ENCODE data around the gene FOXF2. TPM values are rescaled to one million over a fixed set of nuclear protein-coding genes. Genes with fewer than 3 reads are reported as not detected.

Gene FOXF2
- total and polyA plus RNA-seq, 2 donors (not counting 3 experiments of a cell fraction or from before 2014, with no cell fraction given) = not detected

- Histone ChIP-seq H3K9me1 (replicated peaks; ENCODE audit: control insufficient read depth, extremely low read depth, insufficient read depth, low read length) (no peaks in the 10 kb centered on the region), H3K79me2 (ENCODE audit: control insufficient read depth, insufficient read depth, low read length) (no peaks in the 10 kb centered on the region), H3K4me2 (ENCODE audit: insufficient read depth, low read length) (no peak overlapping the region), H3K4me3 (replicated peaks in 1 of 3; ENCODE audit: insufficient read depth in 1 of 3, low read depth in 1 of 3, low read length in 3 of 3) (no peak overlapping the region), H3K9ac (replicated peaks; ENCODE audit: extremely low read depth, insufficient read depth, low read length) (no peak overlapping the region), H3K27me3 (ENCODE audit: control insufficient read depth in 2 of 2, insufficient read depth in 2 of 2, low read length in 2 of 2) (peaks cover 75 to 90% of the 10 kb centered on the region in 2 experiments), H2AFZ (ENCODE audit: low read depth, low read length) (no peak overlapping the region), H3K9me3 (replicated peaks; ENCODE audit: control insufficient read depth, insufficient read depth, low read length) (no peaks in the 10 kb centered on the region), H3K27ac (ENCODE audit: insufficient read depth, low read depth, low read length) (no peak overlapping the region), H4K20me1 (replicated peaks; ENCODE audit: control insufficient read depth, extremely low read depth, insufficient read depth, low read length) (no peaks in the 10 kb centered on the region), H3K4me1 (ENCODE audit: control insufficient read depth, extremely low read depth, insufficient read depth, low read length) (no peaks in the 10 kb centered on the region), H3K36me3 (ENCODE audit: control insufficient read depth in 2 of 2, extremely low read depth in 1 of 2, insufficient read depth in 2 of 2, low read length in 2 of 2) (no peaks in the 10 kb centered on the region)
- POLR2A ChIA-PET = no interaction called here
- DNase-seq (ENCODE audit: low read depth, low spot score) = no peak
- no peak for FAIRE-seq
- dilution Hi-C loops (cut with MboI; ENCODE audit: extremely low pct_ligation_motif_present, low sequenced_read_pairs) (no loop called here), intact Hi-C loops (cut with micrococcal nuclease) (no loop called here)
- CTCF ChIA-PET = interaction anchor here (0.7 to 5.3 kb wide), 3 partner anchors 657 to 821 kb away, joined by 3 to 58 read pairs (median 14); no protein-coding TSS in a partner anchor
- BruUV-seq (replicated peaks) = no TSS peak
- TF ChIP-seq FOS (IDR thresholded peaks at IDR 0.05; ENCODE audit: borderline replicate concordance, insufficient read depth, low read length) (no peak), EZH2 (IDR thresholded peaks at IDR 0.05; ENCODE audit: borderline replicate concordance, low read depth, low read length, severe bottlenecking) (peak; percentile 64)
Measured at GRCh38 chr6:1379017-1379787, 10.2 kb upstream of the FOXF2 start.

- CTCF ChIA-PET = interaction anchor here (0.7 to 5.3 kb wide), 3 partner anchors 658 to 822 kb away, joined by 3 to 58 read pairs (median 14); no protein-coding TSS in a partner anchor
Measured at GRCh38 chr6:1379788-1380147, 9.6 kb upstream of the FOXF2 start.

More at GRCh38 chr6:1379788-1380147, 9.6 kb upstream of the FOXF2 start:
- H2AFZ ChIP-seq (ENCODE audit: low read depth, low read length) = no peak overlapping the region
- POLR2A ChIA-PET = no interaction called here
- no peaks in the 10 kb centered on the region for H3K36me3 ChIP-seq (ENCODE audit: control insufficient read depth in 2 of 2, extremely low read depth in 1 of 2, insufficient read depth in 2 of 2, low read length in 2 of 2)
- no peaks in the 10 kb centered on the region for H3K4me1 ChIP-seq (ENCODE audit: control insufficient read depth, extremely low read depth, insufficient read depth, low read length)
- no peak overlapping the region for H3K27ac ChIP-seq (ENCODE audit: insufficient read depth, low read depth, low read length)
- no peaks in the 10 kb centered on the region for H3K9me3 ChIP-seq (replicated peaks; ENCODE audit: control insufficient read depth, insufficient read depth, low read length)
- dilution Hi-C loops (cut with MboI; ENCODE audit: extremely low pct_ligation_motif_present, low sequenced_read_pairs) = no loop called here
- H3K9ac ChIP-seq (replicated peaks; ENCODE audit: extremely low read depth, insufficient read depth, low read length) = no peak overlapping the region
- no peaks in the 10 kb centered on the region for H4K20me1 ChIP-seq (replicated peaks; ENCODE audit: control insufficient read depth, extremely low read depth, insufficient read depth, low read length)
- TF ChIP-seq EZH2 (IDR thresholded peaks at IDR 0.05; ENCODE audit: borderline replicate concordance, low read depth, low read length, severe bottlenecking) = no peak
- no peak for TF ChIP-seq MYC (IDR thresholded peaks at IDR 0.05; ENCODE audit: low read depth, low read length)
- no peak for TF ChIP-seq GATA2 (IDR thresholded peaks at IDR 0.05; ENCODE audit: insufficient read depth, insufficient read length, low read depth, low read length)
- TF ChIP-seq FOS (IDR thresholded peaks at IDR 0.05; ENCODE audit: borderline replicate concordance, insufficient read depth, low read length) = no peak
- TF ChIP-seq POLR2AphosphoS5 (IDR thresholded peaks at IDR 0.05; ENCODE audit: insufficient read depth, low read depth, low read length) = no peak
- no peak for TF ChIP-seq MAX (IDR thresholded peaks at IDR 0.05; ENCODE audit: insufficient read depth, insufficient read length)
- no peak for TF ChIP-seq POLR2A (IDR thresholded peaks at IDR 0.05; ENCODE audit: low read depth, low read length)
- no peak for TF ChIP-seq JUN (IDR thresholded peaks at IDR 0.05; ENCODE audit: borderline replicate concordance, insufficient read depth, insufficient read length, low read depth)
- no peak for TF ChIP-seq CTCF (IDR thresholded peaks at IDR 0.05; ENCODE audit: extremely low read depth in 1 of 2, insufficient read depth in 1 of 2, low read depth in 1 of 2, low read length in 2 of 2)
- intact Hi-C loops (cut with micrococcal nuclease) = loop anchor here (2.0 to 5.0 kb wide), 3 partner anchors 65 to 1192 kb away; no protein-coding TSS in a partner anchor
- H3K4me3 ChIP-seq (replicated peaks in 1 of 3; ENCODE audit: insufficient read depth in 1 of 3, low read depth in 1 of 3, low read length in 3 of 3) = no peak overlapping the region
- H3K9me1 ChIP-seq (replicated peaks; ENCODE audit: control insufficient read depth, extremely low read depth, insufficient read depth, low read length) = no peaks in the 10 kb centered on the region
- peaks cover 77 to 93% of the 10 kb centered on the region in 2 experiments for H3K27me3 ChIP-seq (ENCODE audit: control insufficient read depth in 2 of 2, insufficient read depth in 2 of 2, low read length in 2 of 2)
- DNase-seq (ENCODE audit: low read depth, low spot score) (no peak), FAIRE-seq (no peak)
- H3K4me2 ChIP-seq (ENCODE audit: insufficient read depth, low read length) = no peak overlapping the region
- no TSS peak for BruUV-seq (replicated peaks)
- H3K79me2 ChIP-seq (ENCODE audit: control insufficient read depth, insufficient read depth, low read length) = no peaks in the 10 kb centered on the region
